Activated CD8-positive, alpha-beta memory T cell treated with anti-CD3 and anti-CD28 coated beads, Interleukin-2, amount 50 U/mL, for 48 hours (primary cell): ENCODE results near the gene RAB40A.
A peak's percentile ranks its signal among the peaks of the same experiment; 100 is the strongest.

Source experiments
- DNase-seq: peaks from one replicate; pipeline ENCODE4 v3.0.0-alpha.2; 2020

RAB40A gene

GRCh38 chrX:103519389-103519788 is at the start of gene RAB40A:
Gene RAB40A (minus strand): TSS chrX:103519489. CDS start chrX:103500756, 18,733 bp downstream.
- no peak for DNase-seq

- no peak for DNase-seq
Measured at GRCh38 chrX:103565752-103566151, 46.5 kb upstream of the RAB40A start.

GRCh38 chrX:103565197-103565596 is 45.9 kb upstream of the RAB40A start:
- DNase-seq, result no peak

- DNase-seq, result no peak
Measured at GRCh38 chrX:103562801-103563200, 43.5 kb upstream of the RAB40A start.

- DNase-seq, result no peak
Measured at GRCh38 chrX:103560256-103560655, 41.0 kb upstream of the RAB40A start.

GRCh38 chrX:103556963-103557612 is 37.8 kb upstream of the RAB40A start:
- DNase-seq, result no peak

- DNase-seq, result peak; percentile 76
Measured at GRCh38 chrX:103554687-103555424, 35.6 kb upstream of the RAB40A start.

GRCh38 chrX:103552236-103552635 is 32.9 kb upstream of the RAB40A start:
- DNase-seq, result no peak

GRCh38 chrX:103550415-103551051 is 31.2 kb upstream of the RAB40A start:
- no peak for DNase-seq

GRCh38 chrX:103549916-103550315 is 30.6 kb upstream of the RAB40A start:
- DNase-seq, result no peak

GRCh38 chrX:103540145-103540544 is 20.9 kb upstream of the RAB40A start:
- DNase-seq, result no peak

- DNase-seq, result no peak
Measured at GRCh38 chrX:103539695-103540094, 20.4 kb upstream of the RAB40A start.

- DNase-seq, result no peak
Measured at GRCh38 chrX:103538728-103539127, 19.4 kb upstream of the RAB40A start.

GRCh38 chrX:103537871-103538387 is 18.6 kb upstream of the RAB40A start:
- DNase-seq, result no peak

- no peak for DNase-seq
Measured at GRCh38 chrX:103536732-103537131, 17.4 kb upstream of the RAB40A start.

GRCh38 chrX:103536071-103536470 is 16.8 kb upstream of the RAB40A start:
- no peak for DNase-seq

GRCh38 chrX:103535206-103535605 is 15.9 kb upstream of the RAB40A start:
- no peak for DNase-seq

- DNase-seq, result peak; percentile 86
Measured at GRCh38 chrX:103533511-103534216, 14.4 kb upstream of the RAB40A start.

- no peak for DNase-seq
Measured at GRCh38 chrX:103531002-103531401, 11.7 kb upstream of the RAB40A start.

GRCh38 chrX:103530545-103530944 is 11.3 kb upstream of the RAB40A start:
- DNase-seq, result no peak

GRCh38 chrX:103529550-103529949 is 10.3 kb upstream of the RAB40A start:
- no peak for DNase-seq

GRCh38 chrX:103524747-103525146 is 5.5 kb upstream of the RAB40A start:
- no peak for DNase-seq

- DNase-seq, result no peak
Measured at GRCh38 chrX:103523605-103524004, 4.3 kb upstream of the RAB40A start.
